ENCODE results near the gene ZFAND3.

Gene ZFAND3

GRCh38 chr6:38166411-38167240, 347.1 kb downstream of the ZFAND3 start:
- Histone ChIP-seq H3K27ac (ENCODE audit: low read depth, low read length) (no peak overlapping the region), H3K36me3 (ENCODE audit: insufficient read depth, low read length) (no peaks in the 10 kb centered on the region), H3K9me3 (ENCODE audit: low read length) (no peaks in the 10 kb centered on the region), H3K4me1 (ENCODE audit: insufficient read depth, low read length) (peaks cover 4% of the 10 kb centered on the region), H3K27me3 (ENCODE audit: control insufficient read depth in 1 of 2, insufficient read depth in 2 of 2, low read length in 2 of 2) (no peaks in the 10 kb centered on the region), H3K4me3 (ENCODE audit: low read depth in 1 of 2, low read length in 2 of 2) (no peak overlapping the region), H3K9ac (ENCODE audit: low read length) (no peak overlapping the region)

- Histone ChIP-seq H3K9me3 (ENCODE audit: low read length) (no peaks in the 10 kb centered on the region), H3K9ac (ENCODE audit: low read length) (no peak overlapping the region), H3K27me3 (ENCODE audit: control insufficient read depth in 1 of 2, insufficient read depth in 2 of 2, low read length in 2 of 2) (no peaks in the 10 kb centered on the region), H3K36me3 (ENCODE audit: insufficient read depth, low read length) (no peaks in the 10 kb centered on the region), H3K4me1 (ENCODE audit: insufficient read depth, low read length) (peaks cover 4% of the 10 kb centered on the region), H3K4me3 (ENCODE audit: low read depth in 1 of 2, low read length in 2 of 2) (no peak overlapping the region), H3K27ac (ENCODE audit: low read depth, low read length) (no peak overlapping the region)
These were observed 348.1 kb downstream of the ZFAND3 start for GRCh38 chr6:38167598-38167997.

GRCh38 chr6:38168126-38168525, 348.6 kb downstream of the ZFAND3 start:
- no peaks in the 10 kb centered on the region for H3K36me3 ChIP-seq (ENCODE audit: insufficient read depth, low read length)
- H3K27me3 ChIP-seq (ENCODE audit: control insufficient read depth in 1 of 2, insufficient read depth in 2 of 2, low read length in 2 of 2) = no peaks in the 10 kb centered on the region
- no peak overlapping the region for H3K4me3 ChIP-seq (ENCODE audit: low read depth in 1 of 2, low read length in 2 of 2)
- no peak overlapping the region for H3K27ac ChIP-seq (ENCODE audit: low read depth, low read length)
- no peaks in the 10 kb centered on the region for H3K9me3 ChIP-seq (ENCODE audit: low read length)
- no peak overlapping the region for H3K9ac ChIP-seq (ENCODE audit: low read length)
- H3K4me1 ChIP-seq (ENCODE audit: insufficient read depth, low read length) = peaks cover 4% of the 10 kb centered on the region

GRCh38 chr6:38168699-38169098, 349.2 kb downstream of the ZFAND3 start:
- peaks cover 4% of the 10 kb centered on the region for H3K4me1 ChIP-seq (ENCODE audit: insufficient read depth, low read length)
- H3K27ac ChIP-seq (ENCODE audit: low read depth, low read length) = no peak overlapping the region
- no peak overlapping the region for H3K4me3 ChIP-seq (ENCODE audit: low read depth in 1 of 2, low read length in 2 of 2)
- no peaks in the 10 kb centered on the region for H3K9me3 ChIP-seq (ENCODE audit: low read length)
- H3K9ac ChIP-seq (ENCODE audit: low read length) = no peak overlapping the region
- no peaks in the 10 kb centered on the region for H3K27me3 ChIP-seq (ENCODE audit: control insufficient read depth in 1 of 2, insufficient read depth in 2 of 2, low read length in 2 of 2)
- H3K36me3 ChIP-seq (ENCODE audit: insufficient read depth, low read length) = peaks cover 2% of the 10 kb centered on the region

- peaks cover 4% of the 10 kb centered on the region for H3K4me1 ChIP-seq (ENCODE audit: insufficient read depth, low read length)
- H3K27ac ChIP-seq (ENCODE audit: low read depth, low read length) = no peak overlapping the region
- H3K36me3 ChIP-seq (ENCODE audit: insufficient read depth, low read length) = peaks cover 8% of the 10 kb centered on the region
- H3K9ac ChIP-seq (ENCODE audit: low read length) = no peak overlapping the region
- H3K9me3 ChIP-seq (ENCODE audit: low read length) = no peaks in the 10 kb centered on the region
- no peaks in the 10 kb centered on the region for H3K27me3 ChIP-seq (ENCODE audit: control insufficient read depth in 1 of 2, insufficient read depth in 2 of 2, low read length in 2 of 2)
- H3K4me3 ChIP-seq (ENCODE audit: low read depth in 1 of 2, low read length in 2 of 2) = no peak overlapping the region
These were observed 349.9 kb downstream of the ZFAND3 start for GRCh38 chr6:38169221-38169976.

- Histone ChIP-seq H3K9ac (ENCODE audit: low read length) (no peak overlapping the region), H3K36me3 (ENCODE audit: insufficient read depth, low read length) (peaks cover 8% of the 10 kb centered on the region), H3K9me3 (ENCODE audit: low read length) (no peaks in the 10 kb centered on the region), H3K27ac (ENCODE audit: low read depth, low read length) (no peak overlapping the region), H3K27me3 (ENCODE audit: control insufficient read depth in 1 of 2, insufficient read depth in 2 of 2, low read length in 2 of 2) (no peaks in the 10 kb centered on the region), H3K4me1 (ENCODE audit: insufficient read depth, low read length) (peaks cover 4% of the 10 kb centered on the region), H3K4me3 (ENCODE audit: low read depth in 1 of 2, low read length in 2 of 2) (no peak overlapping the region)
These were observed 350.5 kb downstream of the ZFAND3 start for GRCh38 chr6:38169977-38170526.

GRCh38 chr6:38170666-38171355, 351.3 kb downstream of the ZFAND3 start:
- H3K4me1 ChIP-seq (ENCODE audit: insufficient read depth, low read length) = peaks cover 4% of the 10 kb centered on the region
- H3K36me3 ChIP-seq (ENCODE audit: insufficient read depth, low read length) = peaks cover 8% of the 10 kb centered on the region
- no peak overlapping the region for H3K4me3 ChIP-seq (ENCODE audit: low read depth in 1 of 2, low read length in 2 of 2)
- H3K27me3 ChIP-seq (ENCODE audit: control insufficient read depth in 1 of 2, insufficient read depth in 2 of 2, low read length in 2 of 2) = no peaks in the 10 kb centered on the region
- no peak overlapping the region for H3K27ac ChIP-seq (ENCODE audit: low read depth, low read length)
- no peak overlapping the region for H3K9ac ChIP-seq (ENCODE audit: low read length)
- H3K9me3 ChIP-seq (ENCODE audit: low read length) = no peaks in the 10 kb centered on the region

- Histone ChIP-seq H3K9me3 (ENCODE audit: low read length) (no peaks in the 10 kb centered on the region), H3K9ac (ENCODE audit: low read length) (no peak overlapping the region), H3K4me3 (ENCODE audit: low read depth in 1 of 2, low read length in 2 of 2) (no peak overlapping the region), H3K4me1 (ENCODE audit: insufficient read depth, low read length) (peaks cover 4% of the 10 kb centered on the region), H3K27ac (ENCODE audit: low read depth, low read length) (no peak overlapping the region), H3K36me3 (ENCODE audit: insufficient read depth, low read length) (peaks cover 8% of the 10 kb centered on the region), H3K27me3 (ENCODE audit: control insufficient read depth in 1 of 2, insufficient read depth in 2 of 2, low read length in 2 of 2) (no peaks in the 10 kb centered on the region)
These were observed 352.6 kb downstream of the ZFAND3 start for GRCh38 chr6:38171997-38172738.

- no peaks in the 10 kb centered on the region for H3K9me3 ChIP-seq (ENCODE audit: low read length)
- H3K4me1 ChIP-seq (ENCODE audit: insufficient read depth, low read length) = peaks cover 4% of the 10 kb centered on the region
- no peaks in the 10 kb centered on the region for H3K27me3 ChIP-seq (ENCODE audit: control insufficient read depth in 1 of 2, insufficient read depth in 2 of 2, low read length in 2 of 2)
- no peak overlapping the region for H3K9ac ChIP-seq (ENCODE audit: low read length)
- no peak overlapping the region for H3K27ac ChIP-seq (ENCODE audit: low read depth, low read length)
- H3K36me3 ChIP-seq (ENCODE audit: insufficient read depth, low read length) = peaks cover 8% of the 10 kb centered on the region
- no peak overlapping the region for H3K4me3 ChIP-seq (ENCODE audit: low read depth in 1 of 2, low read length in 2 of 2)
These were observed 353.3 kb downstream of the ZFAND3 start for GRCh38 chr6:38172739-38173410.

GRCh38 chr6:38173909-38174308, 354.4 kb downstream of the ZFAND3 start:
- H3K4me1 ChIP-seq (ENCODE audit: insufficient read depth, low read length) = peaks cover 4% of the 10 kb centered on the region
- no peak overlapping the region for H3K9ac ChIP-seq (ENCODE audit: low read length)
- no peaks in the 10 kb centered on the region for H3K9me3 ChIP-seq (ENCODE audit: low read length)
- H3K4me3 ChIP-seq (ENCODE audit: low read depth in 1 of 2, low read length in 2 of 2) = no peak overlapping the region
- no peaks in the 10 kb centered on the region for H3K27me3 ChIP-seq (ENCODE audit: control insufficient read depth in 1 of 2, insufficient read depth in 2 of 2, low read length in 2 of 2)
- H3K27ac ChIP-seq (ENCODE audit: low read depth, low read length) = no peak overlapping the region
- H3K36me3 ChIP-seq (ENCODE audit: insufficient read depth, low read length) = peaks cover 8% of the 10 kb centered on the region

Measured in muscle layer of colon (tissue), 2 donors.